ENCODE results near the gene BMF. TPM values are rescaled to one million over a fixed set of nuclear protein-coding genes. Genes with fewer than 3 reads are reported as not detected.
A peak's percentile ranks its signal among the peaks of the same experiment; 100 is the strongest.

Gene BMF
- total RNA-seq, 4 donors from 2014 or later = 4.7 to 7.5 (median 6.0) TPM

- no peak overlapping the region for H3K4me3 ChIP-seq
- H3K27ac ChIP-seq = peak overlapping the region in 3 of 4 donors; percentile 36 to 63 (median 60)
- no peak for ATAC-seq
- no peaks in the 10 kb centered on the region for H3K36me3 ChIP-seq
- H3K27me3 ChIP-seq = no peaks in the 10 kb centered on the region
- no peaks in the 10 kb centered on the region for H3K9me3 ChIP-seq
- peaks cover 0 to 50% (median 22%) of the 10 kb centered on the region in 3 donors for H3K4me1 ChIP-seq
- TF ChIP-seq POLR2AphosphoS5 (IDR thresholded peaks at IDR 0.05) (no peak), EP300 (IDR thresholded peaks at IDR 0.05) (no peak), CTCF (IDR thresholded peaks at IDR 0.05) (no peak), POLR2A (IDR thresholded peaks at IDR 0.05) (no peak)
- WGBS, 2 donors (ENCODE audit: low coverage in 1 of 2) = 87 to 100% methylated on average over 1 to 4 of the region's 5 CpGs
Measured at GRCh38 chr15:40046721-40047414, 61.8 kb downstream of the BMF start.

- H3K27me3 ChIP-seq = no peaks in the 10 kb centered on the region
- peaks cover 0 to 45% (median 22%) of the 10 kb centered on the region in 3 donors for H3K4me1 ChIP-seq
- H3K4me3 ChIP-seq = no peak overlapping the region
- 52 to 58% methylated on average over 3 to 5 of the region's 6 CpGs for WGBS, 2 donors (ENCODE audit: low coverage in 1 of 2)
- no peaks in the 10 kb centered on the region for H3K9me3 ChIP-seq
- TF ChIP-seq POLR2AphosphoS5 (IDR thresholded peaks at IDR 0.05) = no peak
- TF ChIP-seq POLR2A (IDR thresholded peaks at IDR 0.05) = no peak
- no peak for TF ChIP-seq CTCF (IDR thresholded peaks at IDR 0.05)
- ATAC-seq = peak; percentile 5
- H3K36me3 ChIP-seq = no peaks in the 10 kb centered on the region
- peak overlapping the region in 3 of 4 donors; percentile 44 to 61 (median 56) for H3K27ac ChIP-seq
Measured at GRCh38 chr15:40045572-40046217, 63.0 kb downstream of the BMF start.

GRCh38 chr15:40044717-40045571 lies 63.7 kb downstream of the BMF start:
- 0 to 1% methylated on average over 2 to 20 of the region's 22 CpGs for WGBS, 2 donors (ENCODE audit: low coverage in 1 of 2)
- TF ChIP-seq CTCF (IDR thresholded peaks at IDR 0.05) (peak in 3 of 4 experiments; percentile 88 to 97 (median 91)), POLR2AphosphoS5 (IDR thresholded peaks at IDR 0.05) (peak; percentile 69), EP300 (IDR thresholded peaks at IDR 0.05) (no peak), POLR2A (IDR thresholded peaks at IDR 0.05) (no peak)
- Histone ChIP-seq H3K36me3 (no peaks in the 10 kb centered on the region), H3K4me3 (peak overlapping the region in 1 of 2 donors; percentile 27), H3K4me1 (peaks cover 0 to 52% (median 24%) of the 10 kb centered on the region in 3 donors), H3K27me3 (no peaks in the 10 kb centered on the region), H3K27ac (peak overlapping the region in 3 of 4 donors; percentile 44 to 61 (median 56)), H3K9me3 (no peaks in the 10 kb centered on the region)
- peak; percentile 95 for ATAC-seq

- Histone ChIP-seq H3K36me3 (no peaks in the 10 kb centered on the region), H3K27ac (peak overlapping the region in 2 of 4 donors; percentile 56 to 61), H3K9me3 (no peaks in the 10 kb centered on the region), H3K4me3 (no peak overlapping the region), H3K4me1 (peaks cover 0 to 57% (median 25%) of the 10 kb centered on the region in 3 donors), H3K27me3 (no peaks in the 10 kb centered on the region)
- no peak for ATAC-seq
- 52 to 70% methylated on average over 5 to 7 of the region's 10 CpGs for WGBS, 2 donors (ENCODE audit: low coverage in 1 of 2)
- TF ChIP-seq EP300 (IDR thresholded peaks at IDR 0.05) = no peak
- no peak for TF ChIP-seq POLR2A (IDR thresholded peaks at IDR 0.05)
- TF ChIP-seq CTCF (IDR thresholded peaks at IDR 0.05) = no peak
- TF ChIP-seq POLR2AphosphoS5 (IDR thresholded peaks at IDR 0.05) = no peak
Measured at GRCh38 chr15:40043927-40044716, 64.6 kb downstream of the BMF start.
